Measurements from ENCODE around the gene PAXX. TPM values are rescaled to one million over a fixed set of nuclear protein-coding genes. Genes with fewer than 3 reads are reported as not detected.

PAXX gene
- total RNA-seq, 1 donor from 2014 or later: 34.4 TPM

DNA sequence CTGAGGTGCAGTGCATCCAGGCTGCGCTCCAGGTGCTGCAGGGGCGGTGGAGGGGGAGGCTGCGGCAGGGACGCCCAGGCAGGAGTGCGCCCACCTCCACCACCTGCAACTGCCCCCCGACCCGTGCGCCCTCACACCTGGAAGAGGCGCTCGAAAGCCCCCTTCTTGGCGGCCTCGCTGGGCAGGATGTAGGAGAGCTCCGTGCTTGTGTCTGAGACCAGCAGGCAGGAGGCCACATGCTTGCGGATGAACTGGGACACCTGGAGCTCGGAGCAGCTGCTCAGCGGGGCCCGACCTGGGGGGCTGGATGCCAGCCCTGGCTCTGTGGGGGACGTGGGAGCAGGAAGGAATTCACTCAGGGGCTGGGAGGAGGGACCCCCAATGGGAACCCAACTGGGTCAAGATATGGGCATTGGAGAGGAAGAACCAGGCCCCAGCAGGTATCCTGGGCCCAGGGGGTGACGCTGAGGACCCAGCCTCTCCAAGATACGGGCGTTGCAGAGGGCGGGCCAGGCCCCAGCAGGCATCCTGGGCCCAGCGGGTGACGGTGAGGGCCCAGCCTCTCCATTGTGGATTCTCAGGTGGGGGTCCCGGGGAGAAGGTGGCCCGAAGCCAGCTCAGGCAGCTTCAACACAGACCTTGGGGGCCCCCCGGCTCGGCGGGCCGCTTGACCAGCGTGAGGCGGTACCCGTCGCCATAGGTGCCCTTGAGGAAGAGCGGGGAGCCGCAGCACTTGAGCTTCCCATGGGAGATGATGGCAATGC is 22.7 kb downstream of the PAXX start:
- Mint-ChIP-seq H3K4me1 (ENCODE audit: low read depth) (no peaks in the 10 kb centered on the region), H3K36me3 (ENCODE audit: low read depth) (peaks cover 15% of the 10 kb centered on the region), H3K9me3 (ENCODE audit: low read depth) (no peaks in the 10 kb centered on the region), H3K4me3 (ENCODE audit: unreplicated experiment) (no peak overlapping the region), H3K27me3 (ENCODE audit: low read depth) (no peaks in the 10 kb centered on the region), H3K27ac (ENCODE audit: unreplicated experiment) (no peak overlapping the region)
- TF ChIP-seq, protein P1, sequence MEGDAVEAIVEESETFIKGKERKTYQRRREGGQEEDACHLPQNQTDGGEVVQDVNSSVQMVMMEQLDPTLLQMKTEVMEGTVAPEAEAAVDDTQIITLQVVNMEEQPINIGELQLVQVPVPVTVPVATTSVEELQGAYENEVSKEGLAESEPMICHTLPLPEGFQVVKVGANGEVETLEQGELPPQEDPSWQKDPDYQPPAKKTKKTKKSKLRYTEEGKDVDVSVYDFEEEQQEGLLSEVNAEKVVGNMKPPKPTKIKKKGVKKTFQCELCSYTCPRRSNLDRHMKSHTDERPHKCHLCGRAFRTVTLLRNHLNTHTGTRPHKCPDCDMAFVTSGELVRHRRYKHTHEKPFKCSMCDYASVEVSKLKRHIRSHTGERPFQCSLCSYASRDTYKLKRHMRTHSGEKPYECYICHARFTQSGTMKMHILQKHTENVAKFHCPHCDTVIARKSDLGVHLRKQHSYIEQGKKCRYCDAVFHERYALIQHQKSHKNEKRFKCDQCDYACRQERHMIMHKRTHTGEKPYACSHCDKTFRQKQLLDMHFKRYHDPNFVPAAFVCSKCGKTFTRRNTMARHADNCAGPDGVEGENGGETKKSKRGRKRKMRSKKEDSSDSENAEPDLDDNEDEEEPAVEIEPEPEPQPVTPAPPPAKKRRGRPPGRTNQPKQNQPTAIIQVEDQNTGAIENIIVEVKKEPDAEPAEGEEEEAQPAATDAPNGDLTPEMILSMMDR (IDR thresholded peaks at IDR 0.05): no peak
- DNase-seq (ENCODE audit: low spot score): no peak

DNA sequence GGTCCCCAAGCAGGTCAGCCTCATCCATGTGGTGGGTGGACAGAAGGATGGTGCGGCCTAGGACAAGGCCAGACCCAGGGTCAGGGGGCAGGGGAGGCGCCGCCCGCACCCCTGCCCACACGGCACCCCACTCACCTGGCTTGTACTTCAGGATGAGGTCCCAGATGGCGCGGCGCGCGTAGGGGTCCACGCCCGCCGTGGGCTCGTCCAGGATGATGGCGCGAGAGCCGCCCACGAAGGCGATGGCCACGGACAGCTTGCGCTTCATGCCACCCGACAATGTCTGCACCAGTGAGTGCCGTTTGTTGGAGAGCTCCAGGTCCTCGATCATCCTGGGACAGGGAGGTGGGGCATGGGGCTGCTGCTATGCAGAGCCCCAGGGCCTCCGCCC is 23.3 kb downstream of the PAXX start:
- TF ChIP-seq, protein P1 (IDR thresholded peaks at IDR 0.05): no peak
- Mint-ChIP-seq H3K27me3 (ENCODE audit: low read depth) (no peaks in the 10 kb centered on the region), H3K4me1 (ENCODE audit: low read depth) (no peaks in the 10 kb centered on the region), H3K4me3 (ENCODE audit: unreplicated experiment) (no peak overlapping the region), H3K9me3 (ENCODE audit: low read depth) (no peaks in the 10 kb centered on the region), H3K36me3 (ENCODE audit: low read depth) (peaks cover 15% of the 10 kb centered on the region), H3K27ac (ENCODE audit: unreplicated experiment) (no peak overlapping the region)
- DNase-seq (ENCODE audit: low spot score): no peak

DNA sequence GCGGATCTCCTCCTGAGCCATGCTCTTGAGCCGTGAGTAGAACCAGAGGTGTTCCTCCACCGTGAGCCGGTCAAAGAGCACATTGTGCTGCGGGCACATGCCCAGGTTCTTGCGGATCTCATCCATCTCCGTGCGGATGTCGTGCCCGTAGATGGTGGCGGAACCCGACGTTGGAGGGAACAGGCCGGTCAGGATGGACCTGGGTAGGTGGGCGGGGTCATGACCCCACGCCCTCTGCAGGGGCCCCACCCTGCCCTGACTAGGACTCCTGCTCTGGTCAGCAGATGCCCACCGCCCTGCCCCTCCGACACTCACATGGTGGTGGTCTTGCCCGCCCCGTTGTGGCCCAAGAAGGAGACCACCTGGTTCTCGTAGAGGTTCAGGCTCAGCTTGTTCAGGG is 23.8 kb downstream of the PAXX start:
- no peaks in the 10 kb centered on the region for H3K4me1 Mint-ChIP-seq (ENCODE audit: low read depth)
- DNase-seq (ENCODE audit: low spot score): no peak
- H3K27ac Mint-ChIP-seq (ENCODE audit: unreplicated experiment): no peak overlapping the region
- no peaks in the 10 kb centered on the region for H3K9me3 Mint-ChIP-seq (ENCODE audit: low read depth)
- no peak overlapping the region for H3K4me3 Mint-ChIP-seq (ENCODE audit: unreplicated experiment)
- H3K27me3 Mint-ChIP-seq (ENCODE audit: low read depth): no peaks in the 10 kb centered on the region
- TF ChIP-seq, protein P1 (IDR thresholded peaks at IDR 0.05): no peak
- H3K36me3 Mint-ChIP-seq (ENCODE audit: low read depth): peaks cover 15% of the 10 kb centered on the region

DNA sequence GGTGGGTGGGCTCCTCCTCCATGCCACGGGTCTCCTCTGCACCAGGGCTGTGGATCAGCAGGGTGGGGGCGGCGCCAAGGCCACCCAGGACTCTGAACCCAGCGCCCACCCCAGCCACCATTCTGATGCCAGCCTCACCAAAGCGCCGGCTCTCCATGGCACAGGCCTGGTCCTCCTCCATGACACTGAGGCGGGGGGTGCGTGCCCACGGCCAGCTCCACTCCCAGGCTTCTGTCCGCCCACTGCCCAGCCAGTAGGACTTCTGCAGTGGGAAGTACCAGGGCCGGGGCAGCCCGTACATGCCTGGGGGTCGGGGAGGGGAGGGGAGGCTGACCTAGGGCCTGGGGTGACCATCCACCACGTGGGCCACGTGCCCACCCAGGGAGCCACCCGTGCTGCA is 24.2 kb downstream of the PAXX start:
- Mint-ChIP-seq H3K4me1 (ENCODE audit: low read depth) (no peaks in the 10 kb centered on the region), H3K27ac (ENCODE audit: unreplicated experiment) (no peak overlapping the region), H3K27me3 (ENCODE audit: low read depth) (no peaks in the 10 kb centered on the region), H3K4me3 (ENCODE audit: unreplicated experiment) (no peak overlapping the region), H3K9me3 (ENCODE audit: low read depth) (no peaks in the 10 kb centered on the region), H3K36me3 (ENCODE audit: low read depth) (peaks cover 14% of the 10 kb centered on the region)
- TF ChIP-seq, protein P1 (IDR thresholded peaks at IDR 0.05): no peak
- no peak for DNase-seq (ENCODE audit: low spot score)

DNA sequence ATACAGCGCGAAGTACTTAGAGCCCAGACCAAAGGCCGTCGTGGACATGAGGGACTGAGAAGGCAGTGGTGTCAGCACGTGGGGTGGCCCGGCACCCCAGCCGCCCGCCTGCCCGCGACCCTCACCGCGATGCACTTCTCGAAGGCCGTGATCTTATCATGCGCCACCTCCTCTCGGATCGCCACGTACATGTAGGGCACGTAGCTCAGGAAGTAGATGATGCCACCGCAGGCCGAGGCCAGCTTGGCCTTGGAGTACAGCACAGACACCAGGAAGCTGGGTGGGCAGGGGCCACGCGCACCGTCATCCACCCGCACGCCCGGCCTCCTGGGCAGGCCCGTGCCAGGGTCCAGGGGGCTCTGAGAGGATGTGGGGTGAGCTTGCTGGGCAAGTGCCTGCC is 24.8 kb downstream of the PAXX start:
- Mint-ChIP-seq H3K9me3 (ENCODE audit: low read depth) (no peaks in the 10 kb centered on the region), H3K27ac (ENCODE audit: unreplicated experiment) (no peak overlapping the region), H3K4me3 (ENCODE audit: unreplicated experiment) (no peak overlapping the region), H3K36me3 (ENCODE audit: low read depth) (peaks cover 11% of the 10 kb centered on the region), H3K27me3 (ENCODE audit: low read depth) (no peaks in the 10 kb centered on the region), H3K4me1 (ENCODE audit: low read depth) (no peaks in the 10 kb centered on the region)
- no peak for DNase-seq (ENCODE audit: low spot score)
- TF ChIP-seq, protein P1 (IDR thresholded peaks at IDR 0.05): no peak
